GM19351 (cell line): ENCODE measurements around the gene OR5H14.
"Not testable (repeated sequence)": the region's sequence is repeated elsewhere in the genome, so short reads cannot be mapped to it uniquely, and the experiment has no call there.

Source experiments
- ATAC-seq: cut with Tn5 transposase; IDR thresholded peaks from one replicate; pipeline ENCODE4 v1.9.1; 2021; ENCODE audit warnings: mild to moderate bottlenecking, moderate library complexity; ENCODE audit not compliant: unreplicated experiment

The OR5H14 gene

GRCh38 chr3:98196293-98196692 lies 49.0 kb downstream of the OR5H14 start:
- not testable (repeated sequence) for ATAC-seq

GRCh38 chr3:98199020-98199419 lies 51.7 kb downstream of the OR5H14 start:
- ATAC-seq = no peak
